HepG2 (cell line): ENCODE results near the gene ZNF117. TPM values are rescaled to one million over a fixed set of nuclear protein-coding genes. Genes with fewer than 3 reads are reported as not detected.
A peak's percentile ranks its signal among the peaks of the same experiment; 100 is the strongest.

Experiments used
- AFF4 ChIP-seq: sonication (generic); formaldehyde crosslinking; IDR thresholded peaks from 2 replicates; pipeline ENCODE4 v1.4.0; 2020; ENCODE audit warnings: missing genetic modification reagents
- BCL6 ChIP-seq: IDR thresholded peaks from 2 replicates; pipeline ENCODE4 v1.6.1; 2016; ENCODE audit warnings: missing genetic modification reagents, missing compliant biosample characterization
- BORCS8-MEF2B ChIP-seq: sonication (generic); formaldehyde crosslinking; IDR thresholded peaks from 2 replicates; pipeline ENCODE4 v1.8.0; 2022; ENCODE audit warnings: mild to moderate bottlenecking, missing genetic modification reagents
- CHD4 ChIP-seq: fragments of 200-600 bp; sonication (generic); IDR thresholded peaks from 2 replicates; pipeline ENCODE4 v1.7.0; 2017; ENCODE audit warnings: mild to moderate bottlenecking, low read length, borderline replicate concordance
- FOXO4 ChIP-seq: sonication (generic); formaldehyde crosslinking; conservative IDR thresholded peaks from 2 replicates; pipeline ENCODE4 v1.8.1; 2023; ENCODE audit warnings: missing genetic modification reagents
- HNF1B ChIP-seq: sonication (generic); formaldehyde crosslinking; IDR thresholded peaks from 2 replicates; pipeline ENCODE4 v1.5.1; 2020; ENCODE audit warnings: mild to moderate bottlenecking, moderate library complexity, missing genetic modification reagents
- HOXA5 ChIP-seq: sonication (generic); formaldehyde crosslinking; IDR thresholded peaks from 2 replicates; pipeline ENCODE4 v1.4.0; 2020; ENCODE audit warnings: missing genetic modification reagents
- LCORL ChIP-seq, 2 experiments: fragments of 450-650 bp in 1 of 2; sonication (generic) in 1 of 2; formaldehyde crosslinking in 1 of 2; IDR thresholded peaks; 2 replicates each; pipeline versions ENCODE4 v1.5.0 to v1.6.1; 2017 to 2020; ENCODE audit warnings: antibody characterized with exemption in 1 of 2, missing genetic modification reagents in 1 of 2
- NCOA2 ChIP-seq: sonication (generic); formaldehyde crosslinking; IDR thresholded peaks from 2 replicates; pipeline ENCODE4 v1.8.0; 2022; ENCODE audit warnings: inconsistent platforms
- NFE2L1 ChIP-seq: sonication (generic); formaldehyde crosslinking; IDR thresholded peaks from 2 replicates; pipeline ENCODE4 v1.4.0; 2020; ENCODE audit warnings: missing genetic modification reagents, mild to moderate bottlenecking, borderline replicate concordance
- PHB2 ChIP-seq: fragments of 450-650 bp; IDR thresholded peaks from 2 replicates; pipeline ENCODE4 v1.6.1; 2018; ENCODE audit not compliant: partially characterized antibody
- XBP1 ChIP-seq: sonication (generic); formaldehyde crosslinking; IDR thresholded peaks from 2 replicates; pipeline ENCODE4 v1.5.0; 2020; ENCODE audit warnings: missing genetic modification reagents
- ZBTB4 ChIP-seq: sonication (generic); formaldehyde crosslinking; IDR thresholded peaks from 2 replicates; pipeline ENCODE4 v1.4.0; 2020; ENCODE audit warnings: missing genetic modification reagents, mild to moderate bottlenecking, borderline replicate concordance
- ZFP82 ChIP-seq: sonication (generic); formaldehyde crosslinking; IDR thresholded peaks from 2 replicates; pipeline ENCODE4 v1.5.1; 2020; ENCODE audit warnings: mild to moderate bottlenecking, missing genetic modification reagents, borderline replicate concordance
- ZNF550 ChIP-seq: sonication (generic); formaldehyde crosslinking; IDR thresholded peaks from 2 replicates; pipeline ENCODE4 v1.4.0; 2020; ENCODE audit warnings: mild to moderate bottlenecking, missing genetic modification reagents, borderline replicate concordance
- ZNF562 ChIP-seq: sonication (generic); formaldehyde crosslinking; IDR thresholded peaks from 2 replicates; pipeline ENCODE4 v1.8.0; 2022; ENCODE audit warnings: missing genetic modification reagents, borderline replicate concordance
- ZNF605 ChIP-seq: sonication (generic); formaldehyde crosslinking; IDR thresholded peaks from 2 replicates; pipeline ENCODE4 v1.8.0; 2022; ENCODE audit warnings: mild to moderate bottlenecking, missing genetic modification reagents
- ZNF619 ChIP-seq: sonication (generic); formaldehyde crosslinking; IDR thresholded peaks from 2 replicates; pipeline ENCODE4 v1.4.0; 2020; ENCODE audit warnings: mild to moderate bottlenecking, missing genetic modification reagents
- ZNF781 ChIP-seq: sonication (generic); formaldehyde crosslinking; IDR thresholded peaks from 2 replicates; pipeline ENCODE4 v1.5.1; 2020; ENCODE audit warnings: borderline replicate concordance, mild to moderate bottlenecking, missing genetic modification reagents; ENCODE audit errors: not compliant biosample characterization
- polyA plus RNA-seq, 8 experiments: library from polyadenylated mRNA; depleted of rRNA in 3 of 8; stranded (reverse) in 7 of 8; unstranded in 1 of 8; fragments of >200 nt; fragmentation: Illumina TruSeq in 4 of 8; extraction: Trizol in 4 of 8; gene quantifications; 2 replicates each; pipeline versions ENCODE4 v1.2.1 to v1.2.3, GENCODE V29; 2011 to 2016; ENCODE audit warnings: low read depth in 4 of 8, missing spikeins in 1 of 8, mixed read lengths in 1 of 8; ENCODE audit not compliant: insufficient read depth in 1 of 8
- total RNA-seq, 5 experiments: library from RNA; depleted of rRNA; stranded (reverse); fragments of >200 nt; fragmentation: Illumina TruSeq; extraction: Trizol; gene quantifications; 2 replicates each; pipeline ENCODE4 v1.2.3, GENCODE V29; 2016; ENCODE audit warnings: low read depth in 1 of 5

The ZNF117 gene
- total and polyA plus RNA-seq, 2 of the 13 experiments (the other 11 are each of a cell fraction or from before 2014, with no cell fraction given), result 6.6 to 20.0 TPM

- peak; percentile 81 for TF ChIP-seq AFF4 (CRISPR knock-in tag)
- TF ChIP-seq ZFP82 (CRISPR knock-in tag), result no peak
- TF ChIP-seq HOXA5 (CRISPR knock-in tag), result peak; percentile 100
- no peak for TF ChIP-seq ZBTB4 (CRISPR knock-in tag)
- peak; percentile 68 for TF ChIP-seq ZNF781
- TF ChIP-seq LCORL (IDR thresholded peaks at IDR 0.05), result peak; percentile 64; the same call in 1 of the 2 replicates
- peak; percentile 35; the same call in 1 of the 2 replicates for TF ChIP-seq LCORL (CRISPR knock-in tag; IDR thresholded peaks at IDR 0.05)
- TF ChIP-seq NCOA2 (CRISPR knock-in tag), result peak; percentile 100
- TF ChIP-seq ZNF605, result peak; percentile 87; the same call in 1 of the 2 replicates
- TF ChIP-seq XBP1 (CRISPR knock-in tag), result no peak
- no peak for TF ChIP-seq ZNF619 (CRISPR knock-in tag)
- TF ChIP-seq ZNF562, result no peak
- no peak for TF ChIP-seq FOXO4
- TF ChIP-seq BCL6 (CRISPR knock-in tag), result peak; percentile 90
- no peak for TF ChIP-seq BORCS8-MEF2B (CRISPR knock-in tag)
- no peak for TF ChIP-seq PHB2
- no peak for TF ChIP-seq CHD4
- no peak for TF ChIP-seq NFE2L1 (CRISPR knock-in tag)
- no peak for TF ChIP-seq ZNF550 (CRISPR knock-in tag)
- TF ChIP-seq HNF1B, result no peak
Observed at GRCh38 chr7:64999165-65000004, 8.5 kb upstream of the ZNF117 start (continued).
